ENCODE data around the gene RIT2.

RIT2 gene

DNA sequence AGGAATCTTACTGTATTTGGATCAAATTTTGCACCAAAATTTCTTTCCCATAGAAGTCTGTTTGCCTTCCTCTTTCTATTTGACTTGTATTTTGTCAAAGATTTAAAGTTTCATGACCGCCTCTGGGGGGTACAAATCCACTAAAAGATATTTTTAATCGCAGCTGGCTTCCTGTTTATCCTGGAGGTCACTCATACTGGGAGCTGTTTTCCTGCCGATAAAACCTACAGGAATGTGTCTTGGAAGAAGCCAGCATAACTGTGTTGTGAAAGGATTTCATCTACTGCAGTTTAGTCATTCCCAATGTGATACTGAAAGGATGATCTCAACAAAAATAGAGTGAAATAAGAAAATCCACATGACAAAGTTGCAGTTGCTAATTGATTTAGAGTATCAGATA, 184.0 kb downstream of the RIT2 start:
- no peak for DNase-seq
- Histone ChIP-seq H3K4me3 (ENCODE audit: low read depth, low read length) (no peak overlapping the region), H3K27me3 (no peaks in the 10 kb centered on the region), H3K9me3 (no peaks in the 10 kb centered on the region), H3K4me1 (peaks cover 5% of the 10 kb centered on the region; the same call in 1 of the 2 replicates), H3K36me3 (no peaks in the 10 kb centered on the region)
- TF ChIP-seq CTCF (IDR thresholded peaks at IDR 0.05; ENCODE audit: low read depth, low read length), result no peak

DNA sequence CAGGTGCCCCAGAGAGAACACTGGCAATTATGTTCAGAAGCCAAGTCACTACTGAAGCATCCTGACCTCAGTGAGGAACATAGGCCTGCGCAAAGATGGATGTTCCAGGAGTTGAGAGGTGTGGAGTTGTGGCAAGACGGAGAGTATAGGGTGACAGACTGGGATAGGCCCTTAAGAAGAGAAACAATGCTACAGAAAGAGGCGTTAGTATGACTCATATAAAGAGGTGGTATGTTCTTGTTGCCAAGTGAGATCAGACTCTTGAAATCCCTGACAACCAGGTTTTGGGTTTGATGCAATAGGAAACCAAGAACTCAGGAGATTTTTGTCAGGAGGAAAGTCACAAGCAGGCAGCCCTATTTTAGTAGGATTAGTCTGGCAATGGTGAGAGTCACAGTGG, 185.6 kb downstream of the RIT2 start:
- DNase-seq, result no peak
- Histone ChIP-seq H3K36me3 (no peaks in the 10 kb centered on the region), H3K27me3 (no peaks in the 10 kb centered on the region), H3K4me1 (peaks cover 5% of the 10 kb centered on the region; the same call in 1 of the 2 replicates), H3K9me3 (no peaks in the 10 kb centered on the region), H3K4me3 (ENCODE audit: low read depth, low read length) (no peak overlapping the region)
- no peak for TF ChIP-seq CTCF (IDR thresholded peaks at IDR 0.05; ENCODE audit: low read depth, low read length)

GRCh38 chr18:42929181-42929580, 186.3 kb downstream of the RIT2 start:
- no peaks in the 10 kb centered on the region for H3K9me3 ChIP-seq
- H3K36me3 ChIP-seq, result no peaks in the 10 kb centered on the region
- H3K4me1 ChIP-seq, result peaks cover 5% of the 10 kb centered on the region; the same call in 1 of the 2 replicates
- no peak for DNase-seq
- no peaks in the 10 kb centered on the region for H3K27me3 ChIP-seq
- H3K4me3 ChIP-seq (ENCODE audit: low read depth, low read length), result no peak overlapping the region
- TF ChIP-seq CTCF (IDR thresholded peaks at IDR 0.05; ENCODE audit: low read depth, low read length), result no peak

DNA sequence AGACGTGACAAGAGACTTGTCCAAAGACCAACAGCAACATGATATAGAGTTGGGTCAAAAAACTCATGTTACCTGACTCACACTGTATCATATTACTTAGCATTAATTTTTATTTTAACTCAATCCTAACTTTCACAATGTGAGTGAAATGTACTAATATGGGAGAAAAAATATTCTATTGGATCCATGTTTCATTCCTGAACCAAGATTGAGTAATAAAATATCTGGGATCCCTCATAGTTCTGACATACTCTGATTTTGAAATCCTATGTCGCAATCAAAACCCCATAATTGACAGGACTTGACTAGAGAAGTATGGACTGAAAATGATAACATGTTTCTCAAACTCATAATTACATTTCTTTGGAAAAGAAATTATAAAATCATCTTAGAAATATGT, 190.4 kb downstream of the RIT2 start:
- Histone ChIP-seq H3K36me3 (no peaks in the 10 kb centered on the region), H3K4me1 (no peaks in the 10 kb centered on the region), H3K9me3 (no peaks in the 10 kb centered on the region), H3K27me3 (no peaks in the 10 kb centered on the region), H3K4me3 (ENCODE audit: low read depth, low read length) (no peak overlapping the region)
- no peak for TF ChIP-seq CTCF (IDR thresholded peaks at IDR 0.05; ENCODE audit: low read depth, low read length)
- DNase-seq, result no peak

- no peaks in the 10 kb centered on the region for H3K27me3 ChIP-seq
- H3K4me3 ChIP-seq (ENCODE audit: low read depth, low read length), result no peak overlapping the region
- H3K4me1 ChIP-seq, result no peaks in the 10 kb centered on the region
- TF ChIP-seq CTCF (IDR thresholded peaks at IDR 0.05; ENCODE audit: low read depth, low read length), result no peak
- no peaks in the 10 kb centered on the region for H3K9me3 ChIP-seq
- no peaks in the 10 kb centered on the region for H3K36me3 ChIP-seq
- DNase-seq, result no peak
These were observed 193.1 kb downstream of the RIT2 start for GRCh38 chr18:42922363-42922762.

DNA sequence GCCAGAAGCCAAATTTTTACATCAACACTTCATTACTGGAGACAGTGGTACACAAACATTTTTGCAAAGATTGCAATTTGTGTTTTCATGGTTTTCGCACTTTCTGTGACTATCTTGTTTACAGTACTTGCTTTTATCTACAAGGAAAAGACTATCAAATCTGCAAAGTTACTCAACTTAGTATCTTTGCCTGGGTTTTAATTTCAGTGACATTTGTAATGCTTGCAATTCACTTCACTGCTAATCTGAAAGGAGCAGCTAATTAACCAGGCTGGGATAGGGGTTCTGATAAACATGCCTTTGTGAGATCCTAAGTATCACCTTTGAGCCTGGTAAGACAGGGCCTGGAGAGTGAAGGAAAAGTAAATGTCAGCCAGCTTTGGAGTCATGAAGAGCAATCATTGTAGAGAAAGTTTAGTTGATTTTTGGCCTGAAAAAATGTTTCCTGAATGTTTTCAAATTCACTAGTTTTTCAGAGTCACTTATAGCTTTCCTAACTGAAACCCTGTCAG, 194.2 kb downstream of the RIT2 start:
- Histone ChIP-seq H3K4me1 (no peaks in the 10 kb centered on the region), H3K9me3 (no peaks in the 10 kb centered on the region), H3K27me3 (no peaks in the 10 kb centered on the region), H3K36me3 (no peaks in the 10 kb centered on the region), H3K4me3 (ENCODE audit: low read depth, low read length) (no peak overlapping the region)
- no peak for DNase-seq
- no peak for TF ChIP-seq CTCF (IDR thresholded peaks at IDR 0.05; ENCODE audit: low read depth, low read length)
